Coronary artery (tissue), 2 donors: ENCODE results near the gene VWA3B.
"Not testable (repeated sequence)": the region's sequence is repeated elsewhere in the genome, so short reads cannot be mapped to it uniquely, and the experiment has no call there.

Experiments
- DNase-seq: peaks from one replicate; pipeline ENCODE4 v3.0.0-alpha.2; 2017; ENCODE audit warnings: low spot score
- H3K27ac ChIP-seq, 2 donors: fragments of 200-600 bp; sonication (generic); one replicate each; pipeline ENCODE4 v1.5.1; 2016 to 2019
- H3K4me3 ChIP-seq: fragments of 200-600 bp; sonication (generic); 2 replicates; pipeline ENCODE4 v1.5.1; 2016; ENCODE audit warnings: mild to moderate bottlenecking, moderate library complexity
- CTCF ChIP-seq: fragments of 200-600 bp; sonication (generic); IDR thresholded peaks from one replicate; pipeline ENCODE4 v1.5.1; 2019; ENCODE audit warnings: antibody characterized with exemption

VWA3B gene

GRCh38 chr2:98297817-98298682, 211.1 kb downstream of the VWA3B start:
- no peak overlapping the region for H3K4me3 ChIP-seq
- no peak for DNase-seq
- TF ChIP-seq CTCF: no peak
- no peak overlapping the region for H3K27ac ChIP-seq

- H3K4me3 ChIP-seq: no peak overlapping the region
- H3K27ac ChIP-seq: no peak overlapping the region
- no peak for DNase-seq
- no peak for TF ChIP-seq CTCF
Measured at GRCh38 chr2:98298683-98299164, 211.8 kb downstream of the VWA3B start.

- DNase-seq: no peak
- Histone ChIP-seq H3K4me3 (no peak overlapping the region), H3K27ac (no peak overlapping the region)
- no peak for TF ChIP-seq CTCF
Measured at GRCh38 chr2:98299211-98299905, 212.4 kb downstream of the VWA3B start.

GRCh38 chr2:98300141-98300874, 213.3 kb downstream of the VWA3B start:
- TF ChIP-seq CTCF: no peak
- no peak overlapping the region for H3K4me3 ChIP-seq
- DNase-seq: no peak
- H3K27ac ChIP-seq: no peak overlapping the region

GRCh38 chr2:98301469-98301868, 214.5 kb downstream of the VWA3B start:
- no peak for DNase-seq
- no peak overlapping the region for H3K4me3 ChIP-seq
- no peak for TF ChIP-seq CTCF
- H3K27ac ChIP-seq: no peak overlapping the region

GRCh38 chr2:98307131-98307696, 220.2 kb downstream of the VWA3B start:
- not testable (repeated sequence) for DNase-seq, H3K27ac ChIP-seq, H3K4me3 ChIP-seq

GRCh38 chr2:98308068-98308467, 221.1 kb downstream of the VWA3B start:
- Histone ChIP-seq H3K4me3 (no peak overlapping the region), H3K27ac (no peak overlapping the region)
- DNase-seq: no peak
- no peak for TF ChIP-seq CTCF
